ENCODE measurements around the gene TBC1D25.

- TF ChIP-seq POLR2AphosphoS5 (IDR thresholded peaks at IDR 0.05) = no peak
- TF ChIP-seq, protein P1, sequence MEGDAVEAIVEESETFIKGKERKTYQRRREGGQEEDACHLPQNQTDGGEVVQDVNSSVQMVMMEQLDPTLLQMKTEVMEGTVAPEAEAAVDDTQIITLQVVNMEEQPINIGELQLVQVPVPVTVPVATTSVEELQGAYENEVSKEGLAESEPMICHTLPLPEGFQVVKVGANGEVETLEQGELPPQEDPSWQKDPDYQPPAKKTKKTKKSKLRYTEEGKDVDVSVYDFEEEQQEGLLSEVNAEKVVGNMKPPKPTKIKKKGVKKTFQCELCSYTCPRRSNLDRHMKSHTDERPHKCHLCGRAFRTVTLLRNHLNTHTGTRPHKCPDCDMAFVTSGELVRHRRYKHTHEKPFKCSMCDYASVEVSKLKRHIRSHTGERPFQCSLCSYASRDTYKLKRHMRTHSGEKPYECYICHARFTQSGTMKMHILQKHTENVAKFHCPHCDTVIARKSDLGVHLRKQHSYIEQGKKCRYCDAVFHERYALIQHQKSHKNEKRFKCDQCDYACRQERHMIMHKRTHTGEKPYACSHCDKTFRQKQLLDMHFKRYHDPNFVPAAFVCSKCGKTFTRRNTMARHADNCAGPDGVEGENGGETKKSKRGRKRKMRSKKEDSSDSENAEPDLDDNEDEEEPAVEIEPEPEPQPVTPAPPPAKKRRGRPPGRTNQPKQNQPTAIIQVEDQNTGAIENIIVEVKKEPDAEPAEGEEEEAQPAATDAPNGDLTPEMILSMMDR (IDR thresholded peaks at IDR 0.05) = no peak
Observed at GRCh38 chrX:48490661-48491060, 48.9 kb upstream of the TBC1D25 start.
